GM23338 (cell line): Measurements from ENCODE around the gene AMOTL1.

Experiments used
- EZH2 ChIP-seq: fragments of 200-600 bp; sonication (generic); IDR thresholded peaks from one replicate; pipeline ENCODE4 v1.8.0; 2017; ENCODE audit warnings: antibody characterized with exemption, mild to moderate bottlenecking, low read depth; ENCODE audit not compliant: unreplicated experiment
- POLR2AphosphoS5 ChIP-seq: IDR thresholded peaks from 2 replicates; pipeline ENCODE4 v1.6.1; 2016; ENCODE audit warnings: antibody characterized with exemption, low read depth
- ZNF114 ChIP-seq: fragments of 250-450 bp; sonication (Bioruptor Pico); IDR thresholded peaks from 2 replicates; pipeline ENCODE4 v1.5.0; 2020; ENCODE audit warnings: mild to moderate bottlenecking, moderate library complexity
- TF ChIP-seq, protein P1 (sequence below), 2 experiments: fragments of 200-600 bp in 1 of 2; sonication (generic) in 1 of 2; conservative IDR thresholded peaks; 2 replicates each; pipeline versions ENCODE4 v1.5.1 to v1.6.1; 2016 to 2017; ENCODE audit warnings: antibody characterized with exemption in 2 of 2, low read depth in 2 of 2, mild to moderate bottlenecking in 2 of 2, moderate library complexity in 1 of 2

DNA sequence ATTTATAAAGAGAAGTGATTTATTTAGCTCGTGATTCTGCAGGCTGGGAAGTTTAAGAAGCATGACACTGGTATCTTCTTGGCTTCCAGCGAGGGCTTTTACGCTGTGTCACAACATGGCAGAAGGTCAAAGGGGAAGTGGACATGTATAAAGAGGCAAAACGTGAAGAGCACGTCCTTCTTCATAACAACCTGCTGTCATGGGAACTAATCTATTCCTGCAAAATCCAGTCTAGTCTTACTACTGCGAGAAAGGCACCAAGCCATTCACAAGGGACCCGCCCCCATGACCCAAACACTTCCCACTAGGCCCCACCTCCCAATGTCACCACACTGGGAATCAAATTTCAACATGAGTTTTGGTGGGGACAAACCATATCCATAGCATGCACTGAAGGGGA, 58.3 kb downstream of the AMOTL1 start:
- TF ChIP-seq, protein P1, sequence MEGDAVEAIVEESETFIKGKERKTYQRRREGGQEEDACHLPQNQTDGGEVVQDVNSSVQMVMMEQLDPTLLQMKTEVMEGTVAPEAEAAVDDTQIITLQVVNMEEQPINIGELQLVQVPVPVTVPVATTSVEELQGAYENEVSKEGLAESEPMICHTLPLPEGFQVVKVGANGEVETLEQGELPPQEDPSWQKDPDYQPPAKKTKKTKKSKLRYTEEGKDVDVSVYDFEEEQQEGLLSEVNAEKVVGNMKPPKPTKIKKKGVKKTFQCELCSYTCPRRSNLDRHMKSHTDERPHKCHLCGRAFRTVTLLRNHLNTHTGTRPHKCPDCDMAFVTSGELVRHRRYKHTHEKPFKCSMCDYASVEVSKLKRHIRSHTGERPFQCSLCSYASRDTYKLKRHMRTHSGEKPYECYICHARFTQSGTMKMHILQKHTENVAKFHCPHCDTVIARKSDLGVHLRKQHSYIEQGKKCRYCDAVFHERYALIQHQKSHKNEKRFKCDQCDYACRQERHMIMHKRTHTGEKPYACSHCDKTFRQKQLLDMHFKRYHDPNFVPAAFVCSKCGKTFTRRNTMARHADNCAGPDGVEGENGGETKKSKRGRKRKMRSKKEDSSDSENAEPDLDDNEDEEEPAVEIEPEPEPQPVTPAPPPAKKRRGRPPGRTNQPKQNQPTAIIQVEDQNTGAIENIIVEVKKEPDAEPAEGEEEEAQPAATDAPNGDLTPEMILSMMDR (conservative IDR thresholded peaks at IDR 0.05; ENCODE audit: low read depth in 2 of 2) = no peak
- no peak for TF ChIP-seq EZH2
- TF ChIP-seq POLR2AphosphoS5 = no peak
- TF ChIP-seq ZNF114 (CRISPR knock-in tag) = no peak
